Urothelium cell line (cell line): ENCODE data around the gene SS18L1.

Source experiments
- DNase-seq: peaks from one replicate; pipeline ENCODE4 v3.0.0; 2011; ENCODE audit warnings: low spot score, mixed read lengths
- FAIRE-seq: peaks from 2 replicates; lab custom pipeline; 2011; peaks lifted over from hg19 to GRCh38; lab: Jason Lieb, UNC

Gene SS18L1

DNA sequence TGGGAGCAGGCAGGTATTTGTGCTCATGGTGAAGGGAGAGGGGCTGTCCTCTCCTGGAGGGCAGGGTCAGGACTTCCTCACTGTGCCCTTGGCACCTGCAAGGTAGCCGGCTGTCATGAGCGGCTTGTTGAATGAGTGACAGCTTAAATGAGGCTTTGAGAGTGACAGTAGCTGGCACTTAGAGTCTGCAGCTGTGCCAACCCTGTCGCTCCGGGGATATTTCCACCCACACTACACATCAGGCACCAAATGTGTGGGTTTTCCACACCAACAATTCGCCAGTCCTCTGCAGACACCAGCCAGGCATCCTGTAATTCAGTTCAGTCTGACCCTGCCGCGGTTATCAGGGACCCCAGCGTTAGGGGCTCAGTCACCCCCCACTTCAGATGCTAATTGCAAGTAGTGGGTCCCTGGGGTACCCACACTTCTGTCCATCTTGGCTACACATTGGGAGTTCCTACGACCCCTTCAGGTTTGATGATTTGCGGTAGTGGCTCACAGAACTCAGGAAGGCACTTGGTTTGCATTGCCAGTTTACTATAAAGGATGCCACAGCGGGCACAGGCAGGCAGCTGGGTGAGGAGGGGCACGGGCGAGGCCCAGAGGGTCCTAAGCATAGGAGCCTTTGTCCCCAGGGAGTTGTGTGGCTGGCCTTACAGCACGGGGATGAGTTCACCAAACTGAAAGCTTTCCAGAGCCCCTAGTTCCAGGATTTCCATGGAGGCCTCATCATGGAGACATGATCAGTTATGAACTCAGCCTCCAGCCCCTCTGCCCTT is 48.4 kb downstream of the SS18L1 start:
- DNase-seq (no peak), FAIRE-seq (no peak)

DNA sequence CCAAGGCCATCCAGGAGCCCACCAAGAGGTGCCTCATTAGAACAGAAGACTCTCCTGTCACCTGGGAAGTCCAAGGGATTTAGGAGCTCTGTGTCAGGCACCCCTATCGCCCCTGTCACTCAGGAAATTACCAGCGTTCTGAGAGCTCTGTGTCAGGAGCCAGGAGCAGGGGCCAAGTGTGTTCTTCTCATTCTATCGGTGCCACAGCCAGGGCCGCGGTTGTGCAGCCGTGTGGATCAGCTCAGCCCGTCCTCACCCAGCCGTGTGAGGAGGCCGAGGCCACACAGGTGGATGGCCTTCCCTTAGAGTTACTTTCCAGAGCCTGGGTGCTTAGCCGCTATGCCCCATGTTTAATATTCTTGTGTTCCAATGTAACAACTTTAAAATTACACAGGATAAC is 49.1 kb downstream of the SS18L1 start:
- FAIRE-seq = no peak
- no peak for DNase-seq

GRCh38 chr20:62193079-62194025 is 49.8 kb downstream of the SS18L1 start:
- FAIRE-seq (no peak), DNase-seq (no peak)

DNA sequence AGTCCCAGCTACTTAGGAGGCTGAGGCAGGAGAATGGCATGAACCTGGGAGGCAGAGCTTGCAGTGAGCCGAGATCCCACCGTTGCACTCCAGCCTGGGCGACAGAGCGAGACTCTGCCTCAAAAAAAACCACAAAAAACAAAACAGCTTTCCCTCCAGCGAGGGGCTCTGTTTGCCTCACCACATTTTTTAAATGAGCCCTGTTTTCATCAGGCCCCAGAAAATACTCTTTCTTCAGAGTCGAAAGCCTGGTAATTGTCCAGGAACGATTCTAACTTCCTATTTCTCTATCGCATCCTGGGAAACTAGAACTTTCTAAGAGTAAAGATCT is 51.5 kb downstream of the SS18L1 start:
- DNase-seq (no peak), FAIRE-seq (no peak)

- no peak for FAIRE-seq
- no peak for DNase-seq
Measured at GRCh38 chr20:62195736-62196135, 52.2 kb downstream of the SS18L1 start.

GRCh38 chr20:62196286-62196685 is 52.7 kb downstream of the SS18L1 start:
- FAIRE-seq (no peak), DNase-seq (no peak)

GRCh38 chr20:62197311-62197710 is 53.7 kb downstream of the SS18L1 start:
- DNase-seq (no peak), FAIRE-seq (no peak)

- FAIRE-seq (no peak), DNase-seq (no peak)
Measured at GRCh38 chr20:62197801-62198200, 54.2 kb downstream of the SS18L1 start.

- FAIRE-seq = no peak
Measured at GRCh38 chr20:62198496-62198895, 54.9 kb downstream of the SS18L1 start.

GRCh38 chr20:62198931-62199330 is 55.4 kb downstream of the SS18L1 start:
- FAIRE-seq (no peak), DNase-seq (no peak)

More at GRCh38 chr20:62198496-62198895, 54.9 kb downstream of the SS18L1 start:
- DNase-seq = no peak

DNA sequence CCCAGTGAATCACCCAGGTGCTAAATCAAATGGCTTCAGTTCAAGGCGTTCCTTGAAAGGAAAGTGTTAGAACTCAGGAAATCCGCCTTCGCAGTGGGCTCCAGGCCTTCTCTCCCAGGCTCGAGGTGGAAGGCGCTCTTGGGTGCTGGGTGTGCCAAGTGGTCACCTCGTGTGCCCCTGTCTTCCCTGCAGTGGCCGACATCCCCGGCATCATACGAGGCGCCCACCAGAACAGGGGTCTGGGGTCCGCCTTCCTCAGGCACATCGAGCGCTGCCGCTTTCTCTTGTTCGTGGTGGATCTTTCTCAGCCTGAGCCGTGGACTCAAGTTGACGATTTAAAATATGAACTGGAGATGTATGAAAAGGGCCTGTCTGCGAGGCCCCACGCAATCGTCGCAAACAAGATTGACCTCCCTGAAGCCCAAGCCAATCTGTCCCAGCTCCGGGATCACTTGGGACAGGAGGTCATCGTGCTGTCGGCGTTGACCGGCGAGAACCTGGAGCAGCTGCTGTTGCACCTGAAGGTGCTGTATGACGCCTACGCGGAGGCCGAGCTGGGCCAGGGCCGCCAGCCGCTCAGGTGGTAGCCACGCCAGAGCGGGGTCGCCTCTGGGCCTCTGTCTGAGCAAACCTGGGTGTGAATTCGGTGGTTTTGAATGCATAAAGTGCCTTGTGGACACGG is 57.1 kb downstream of the SS18L1 start:
- no peak for FAIRE-seq
- no peak for DNase-seq

DNA sequence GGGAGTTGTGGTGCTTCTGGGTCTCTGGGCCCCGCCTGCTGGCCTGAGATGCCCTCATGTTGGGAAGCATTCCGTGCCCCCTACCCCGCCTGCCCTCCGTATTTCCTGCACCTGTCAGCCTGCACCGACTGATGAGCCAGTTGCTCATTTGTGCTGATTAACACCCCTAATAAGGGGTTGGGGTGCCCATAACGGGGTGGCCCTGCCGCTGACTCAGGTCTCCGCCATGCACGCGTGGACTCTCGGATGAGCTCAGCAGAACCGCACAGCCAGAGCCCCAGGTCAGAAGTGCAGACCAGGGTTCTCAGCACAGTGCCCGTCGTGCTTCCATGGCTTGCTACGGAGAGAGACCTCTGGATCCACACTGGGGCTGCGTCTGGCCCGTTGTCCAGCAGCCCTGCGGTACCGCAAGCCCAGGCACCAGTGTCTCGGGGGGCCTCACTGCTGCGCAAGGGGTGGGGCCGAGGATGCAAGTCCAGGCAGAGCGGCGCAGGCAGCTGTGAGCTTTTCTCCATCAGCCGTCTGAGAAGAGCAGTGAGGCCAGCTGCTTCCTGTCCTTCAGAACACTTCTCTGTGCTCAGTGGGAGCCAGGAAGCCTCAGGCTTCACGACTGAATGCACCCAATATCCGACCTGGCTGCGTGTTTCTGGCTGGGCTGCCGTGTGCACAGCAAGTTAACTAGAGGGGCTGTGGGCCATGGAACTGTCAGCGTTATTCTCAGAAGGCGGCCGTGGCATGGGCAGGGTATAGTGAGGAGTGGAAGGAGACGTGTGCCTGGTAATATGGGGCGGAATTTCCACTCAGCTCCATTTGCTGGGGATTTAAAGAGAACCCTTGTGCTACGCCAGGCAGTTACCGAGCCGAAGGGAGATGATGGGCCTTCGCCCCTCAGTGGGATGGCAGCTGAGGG is 57.9 kb downstream of the SS18L1 start:
- FAIRE-seq (no peak), DNase-seq (no peak)

GRCh38 chr20:62202083-62202395 is 58.5 kb downstream of the SS18L1 start:
- no peak for DNase-seq

DNA sequence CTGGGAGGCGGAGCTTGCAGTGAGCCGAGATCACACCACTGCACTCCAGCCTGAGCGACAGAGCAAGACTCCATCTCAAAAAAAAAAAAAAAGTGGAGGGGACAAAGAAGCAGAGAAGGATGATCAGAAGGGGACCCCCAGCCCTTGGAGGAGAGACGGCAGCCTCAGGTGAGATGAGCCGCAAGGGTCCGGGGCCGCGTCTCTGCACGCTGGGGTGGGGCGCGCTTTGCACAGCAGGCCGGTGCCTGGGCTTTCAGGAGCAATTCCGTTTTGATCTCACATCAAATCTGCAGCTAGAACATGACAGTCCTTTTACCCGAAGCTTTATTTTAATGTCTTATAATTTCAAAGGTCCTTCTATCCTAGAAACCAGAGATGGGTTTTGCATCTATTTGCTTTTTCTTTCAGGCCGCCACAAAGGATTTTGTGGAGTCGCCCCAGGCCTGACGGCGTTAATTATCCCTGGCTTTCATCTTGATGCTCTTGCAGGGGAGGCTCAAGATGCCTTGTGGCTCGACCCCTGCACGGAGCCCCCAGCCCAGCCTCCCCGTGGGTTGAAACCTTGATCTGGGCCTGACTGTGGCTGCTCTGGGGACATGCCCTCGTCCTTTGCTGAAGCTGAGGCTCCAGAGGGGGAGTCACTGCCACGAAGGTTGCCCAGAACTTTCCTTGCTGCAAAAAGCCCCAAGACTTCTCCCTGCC is 59.3 kb downstream of the SS18L1 start:
- DNase-seq (no peak), FAIRE-seq (no peak)

More at GRCh38 chr20:62202083-62202395, 58.5 kb downstream of the SS18L1 start:
- no peak for FAIRE-seq

DNA sequence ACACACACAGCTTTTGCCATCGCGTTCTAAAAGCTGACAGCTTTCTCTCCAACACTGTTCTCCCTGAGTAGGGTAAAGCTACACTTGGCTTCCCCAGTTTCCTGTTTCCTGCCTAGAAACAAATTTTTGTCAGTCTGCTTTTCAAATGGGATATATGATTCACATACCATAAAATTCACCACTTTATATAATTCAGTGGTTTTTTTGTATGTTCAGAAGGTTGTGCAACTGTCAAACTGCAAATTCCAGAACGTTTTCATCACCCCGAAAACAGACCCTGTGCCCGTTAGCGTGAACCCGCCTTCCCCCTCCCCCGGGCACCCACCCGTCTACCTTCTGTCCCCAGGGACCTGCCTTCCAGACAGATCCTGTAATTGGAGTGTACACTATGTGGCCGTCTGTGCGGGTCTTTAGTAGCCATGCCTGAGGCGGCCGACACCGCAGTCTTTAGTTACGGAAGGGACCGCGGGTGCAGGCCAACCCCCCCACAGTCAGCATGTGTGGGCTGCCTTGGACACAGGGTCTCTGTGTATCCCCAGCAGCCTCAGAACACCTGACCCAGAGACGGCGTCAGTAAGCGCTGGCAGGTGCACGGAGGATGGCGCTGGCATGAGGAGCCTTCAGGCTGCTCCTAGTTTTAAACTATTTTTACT is 59.9 kb downstream of the SS18L1 start:
- FAIRE-seq = no peak
- no peak for DNase-seq

- FAIRE-seq (no peak), DNase-seq (no peak)
Measured at GRCh38 chr20:62205618-62206387, 62.2 kb downstream of the SS18L1 start.

DNA sequence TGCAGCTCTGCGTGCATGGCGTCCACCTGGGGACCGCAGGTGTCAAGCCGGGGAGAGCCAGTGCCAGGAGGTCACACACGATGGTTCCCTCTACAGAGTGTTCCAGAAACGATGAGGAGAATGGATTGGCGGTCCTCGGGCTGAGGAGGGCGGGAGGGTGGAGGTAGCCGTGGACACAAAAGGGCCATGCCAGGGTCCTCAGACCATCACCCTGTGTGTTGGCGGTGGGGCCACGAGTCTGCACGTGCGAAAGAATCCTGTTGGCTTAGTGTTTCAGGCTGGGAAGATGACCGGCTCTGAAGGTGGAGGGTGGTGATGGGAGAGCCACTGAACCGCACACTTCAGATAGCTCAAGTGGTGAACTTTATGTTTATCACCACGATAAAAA is 62.8 kb downstream of the SS18L1 start:
- FAIRE-seq (no peak), DNase-seq (no peak)

- FAIRE-seq = no peak
- DNase-seq = no peak
Measured at GRCh38 chr20:62208061-62208794, 64.7 kb downstream of the SS18L1 start.
